ENCODE measurements around the gene ENOX1. TPM values are rescaled to one million over a fixed set of nuclear protein-coding genes. Genes with fewer than 3 reads are reported as not detected.

The ENOX1 gene
- total RNA-seq, 1 experiment from 2014 or later: 0.95 TPM

- Histone ChIP-seq H3K4me3 (ENCODE audit: low read length) (no peak overlapping the region), H3K4me1 (ENCODE audit: insufficient read depth, low read length) (no peaks in the 10 kb centered on the region), H3F3A (ENCODE audit: low read length, unreplicated experiment) (no peaks in the 10 kb centered on the region), H3K27ac (ENCODE audit: low read length) (no peak overlapping the region), H3K79me2 (ENCODE audit: low read length) (no peaks in the 10 kb centered on the region), H3K9me3 (ENCODE audit: low read length) (no peaks in the 10 kb centered on the region), H3K9me2 (replicated peaks; ENCODE audit: low read length) (no peaks in the 10 kb centered on the region), H3K9ac (ENCODE audit: low read length) (no peak overlapping the region), H3K36me3 (ENCODE audit: low read depth, low read length) (no peaks in the 10 kb centered on the region), H3K27me3 (ENCODE audit: low read length) (no peaks in the 10 kb centered on the region), H4K20me1 (ENCODE audit: low read length) (no peaks in the 10 kb centered on the region), H3K4me2 (ENCODE audit: low read length) (no peak overlapping the region), H2AFZ (ENCODE audit: low read length) (no peak overlapping the region)
- DNase-seq (no peak), ATAC-seq (no peak)
- intact Hi-C loops (cut with micrococcal nuclease): no loop called here
- CTCF ChIA-PET: no interaction called here
- BruUV-seq (replicated peaks): no TSS peak
- TF ChIP-seq EZH2 (IDR thresholded peaks at IDR 0.05; ENCODE audit: low read length, unreplicated experiment) (no peak), EZH2phosphoT487 (IDR thresholded peaks at IDR 0.05; ENCODE audit: borderline replicate concordance, low read length) (no peak)
- TF ChIP-seq, protein P1, sequence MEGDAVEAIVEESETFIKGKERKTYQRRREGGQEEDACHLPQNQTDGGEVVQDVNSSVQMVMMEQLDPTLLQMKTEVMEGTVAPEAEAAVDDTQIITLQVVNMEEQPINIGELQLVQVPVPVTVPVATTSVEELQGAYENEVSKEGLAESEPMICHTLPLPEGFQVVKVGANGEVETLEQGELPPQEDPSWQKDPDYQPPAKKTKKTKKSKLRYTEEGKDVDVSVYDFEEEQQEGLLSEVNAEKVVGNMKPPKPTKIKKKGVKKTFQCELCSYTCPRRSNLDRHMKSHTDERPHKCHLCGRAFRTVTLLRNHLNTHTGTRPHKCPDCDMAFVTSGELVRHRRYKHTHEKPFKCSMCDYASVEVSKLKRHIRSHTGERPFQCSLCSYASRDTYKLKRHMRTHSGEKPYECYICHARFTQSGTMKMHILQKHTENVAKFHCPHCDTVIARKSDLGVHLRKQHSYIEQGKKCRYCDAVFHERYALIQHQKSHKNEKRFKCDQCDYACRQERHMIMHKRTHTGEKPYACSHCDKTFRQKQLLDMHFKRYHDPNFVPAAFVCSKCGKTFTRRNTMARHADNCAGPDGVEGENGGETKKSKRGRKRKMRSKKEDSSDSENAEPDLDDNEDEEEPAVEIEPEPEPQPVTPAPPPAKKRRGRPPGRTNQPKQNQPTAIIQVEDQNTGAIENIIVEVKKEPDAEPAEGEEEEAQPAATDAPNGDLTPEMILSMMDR (conservative IDR thresholded peaks at IDR 0.05; ENCODE audit: low read depth, low read length): no peak
- POLR2A ChIA-PET (ENCODE audit: unreplicated experiment): no interaction called here
These were observed 42.3 kb downstream of the ENOX1 start for GRCh38 chr13:43744261-43745031.

GRCh38 chr13:43742911-43743310 lies 43.9 kb downstream of the ENOX1 start:
- no peak overlapping the region for H3K27ac ChIP-seq (ENCODE audit: low read length)
- H3K36me3 ChIP-seq (ENCODE audit: low read depth, low read length): no peaks in the 10 kb centered on the region
- no peak for ATAC-seq
- H3K79me2 ChIP-seq (ENCODE audit: low read length): no peaks in the 10 kb centered on the region
- H4K20me1 ChIP-seq (ENCODE audit: low read length): no peaks in the 10 kb centered on the region
- intact Hi-C loops (cut with micrococcal nuclease): no loop called here
- no peaks in the 10 kb centered on the region for H3F3A ChIP-seq (ENCODE audit: low read length, unreplicated experiment)
- no peak overlapping the region for H2AFZ ChIP-seq (ENCODE audit: low read length)
- TF ChIP-seq EZH2 (IDR thresholded peaks at IDR 0.05; ENCODE audit: low read length, unreplicated experiment) (no peak), EZH2phosphoT487 (IDR thresholded peaks at IDR 0.05; ENCODE audit: borderline replicate concordance, low read length) (no peak)
- TF ChIP-seq, protein P1 (conservative IDR thresholded peaks at IDR 0.05; ENCODE audit: low read depth, low read length): no peak
- H3K4me1 ChIP-seq (ENCODE audit: insufficient read depth, low read length): no peaks in the 10 kb centered on the region
- ChIA-PET POLR2A (ENCODE audit: unreplicated experiment) (no interaction called here), CTCF (no interaction called here)
- no TSS peak for BruUV-seq (replicated peaks)
- no peak overlapping the region for H3K4me2 ChIP-seq (ENCODE audit: low read length)
- no peak overlapping the region for H3K9ac ChIP-seq (ENCODE audit: low read length)
- DNase-seq: no peak
- no peaks in the 10 kb centered on the region for H3K9me3 ChIP-seq (ENCODE audit: low read length)
- no peaks in the 10 kb centered on the region for H3K27me3 ChIP-seq (ENCODE audit: low read length)
- H3K9me2 ChIP-seq (replicated peaks; ENCODE audit: low read length): no peaks in the 10 kb centered on the region
- no peak overlapping the region for H3K4me3 ChIP-seq (ENCODE audit: low read length)

- CTCF ChIA-PET: interaction anchor here (0.6 kb wide), 1 partner anchor 390 kb away, joined by 3 read pairs; no protein-coding TSS in a partner anchor
- H3K9me2 ChIP-seq (replicated peaks; ENCODE audit: low read length): no peaks in the 10 kb centered on the region
- no peaks in the 10 kb centered on the region for H3F3A ChIP-seq (ENCODE audit: low read length, unreplicated experiment)
- H2AFZ ChIP-seq (ENCODE audit: low read length): no peak overlapping the region
- no peaks in the 10 kb centered on the region for H3K4me1 ChIP-seq (ENCODE audit: insufficient read depth, low read length)
- POLR2A ChIA-PET (ENCODE audit: unreplicated experiment): no interaction called here
- no peak overlapping the region for H3K4me2 ChIP-seq (ENCODE audit: low read length)
- H3K36me3 ChIP-seq (ENCODE audit: low read depth, low read length): no peaks in the 10 kb centered on the region
- no peaks in the 10 kb centered on the region for H4K20me1 ChIP-seq (ENCODE audit: low read length)
- H3K79me2 ChIP-seq (ENCODE audit: low read length): no peaks in the 10 kb centered on the region
- H3K4me3 ChIP-seq (ENCODE audit: low read length): no peak overlapping the region
- TF ChIP-seq, protein P1 (conservative IDR thresholded peaks at IDR 0.05; ENCODE audit: low read depth, low read length): no peak
- TF ChIP-seq EZH2phosphoT487 (IDR thresholded peaks at IDR 0.05; ENCODE audit: borderline replicate concordance, low read length) (no peak), EZH2 (IDR thresholded peaks at IDR 0.05; ENCODE audit: low read length, unreplicated experiment) (no peak)
- intact Hi-C loops (cut with micrococcal nuclease): loop anchor here (5.0 kb wide), 1 partner anchor 435 kb away; no protein-coding TSS in a partner anchor
- DNase-seq (no peak), ATAC-seq (no peak)
- H3K9me3 ChIP-seq (ENCODE audit: low read length): no peaks in the 10 kb centered on the region
- H3K27me3 ChIP-seq (ENCODE audit: low read length): no peaks in the 10 kb centered on the region
- no peak overlapping the region for H3K9ac ChIP-seq (ENCODE audit: low read length)
- no TSS peak for BruUV-seq (replicated peaks)
- no peak overlapping the region for H3K27ac ChIP-seq (ENCODE audit: low read length)
These were observed 49.3 kb downstream of the ENOX1 start for GRCh38 chr13:43737392-43737923.
